Common myeloid progenitor, CD34-positive (primary cell): ENCODE measurements around the gene NPM3.

Experiments used
- CTCF ChIA-PET: fragments of 350-600 bp; sonication (Branson Sonifier 250); formaldehyde crosslinking; loops from one replicate; lab custom pipeline; 2021; ENCODE audit warnings: antibody characterized with exemption; lab: Charles Lee
- POLR2A ChIA-PET: fragments of 350-600 bp; sonication (Branson Sonifier 250); formaldehyde crosslinking; loops from one replicate; lab custom pipeline; 2021; ENCODE audit warnings: antibody characterized with exemption; lab: Charles Lee
- DNase-seq, 3 donors: peaks; one replicate each; pipeline versions ENCODE4 v3.0.0 to v3.0.0-alpha.2; 2013
- H3K27ac ChIP-seq, 2 experiments: 1 replicate in 1 of 2; 2 replicates in 1 of 2; pipeline ENCODE4 v1.7.0; 2013; ENCODE audit warnings: inconsistent platforms in 2 of 2, low read length in 2 of 2, mild to moderate bottlenecking in 2 of 2, low read depth in 1 of 2, moderate library complexity in 1 of 2; ENCODE audit not compliant: severe bottlenecking in 2 of 2, insufficient read depth in 1 of 2, poor library complexity in 1 of 2
- H3K27me3 ChIP-seq, 5 experiments: replicated peaks in 2 of 5; 1 replicate in 3 of 5; 2 replicates in 2 of 5; pipeline versions ENCODE4 v1.6.1 to v1.7.0; 2013; ENCODE audit warnings: low read length in 4 of 5, mild to moderate bottlenecking in 2 of 5, moderate library complexity in 2 of 5, inconsistent platforms in 1 of 5; ENCODE audit not compliant: insufficient read depth in 5 of 5, control insufficient read depth in 4 of 5
- H3K36me3 ChIP-seq, 4 experiments: 1 replicate in 2 of 4; 2 replicates in 2 of 4; pipeline versions ENCODE4 v1.6.1 to v1.7.0; 2013; ENCODE audit warnings: low read length in 3 of 4, control low read depth in 1 of 4, mild to moderate bottlenecking in 1 of 4; ENCODE audit not compliant: control insufficient read depth in 4 of 4, insufficient read depth in 4 of 4
- H3K4me1 ChIP-seq, 4 experiments: 1 replicate in 3 of 4; 2 replicates in 1 of 4; pipeline versions ENCODE4 v1.6.1 to v1.7.1; 2013; ENCODE audit warnings: low read length in 3 of 4, mild to moderate bottlenecking in 3 of 4, control low read depth in 1 of 4, inconsistent platforms in 1 of 4, moderate library complexity in 1 of 4; ENCODE audit not compliant: control insufficient read depth in 4 of 4, insufficient read depth in 4 of 4; ENCODE audit errors: control extremely low read depth in 1 of 4
- H3K4me3 ChIP-seq, 7 experiments: 1 replicate in 4 of 7; 2 replicates in 3 of 7; pipeline versions ENCODE4 v1.5.1 to v1.7.0; 2013; ENCODE audit warnings: mild to moderate bottlenecking in 7 of 7, low read length in 6 of 7, moderate library complexity in 6 of 7, inconsistent platforms in 2 of 7, low read depth in 2 of 7, control low read depth in 1 of 7; ENCODE audit not compliant: insufficient read depth in 4 of 7, control insufficient read depth in 1 of 7; ENCODE audit errors: extremely low read depth in 1 of 7
- H3K9me3 ChIP-seq, 5 experiments: 1 replicate in 4 of 5; 2 replicates in 1 of 5; pipeline versions ENCODE4 v1.6.1 to v1.7.1; 2013; ENCODE audit warnings: low read length in 4 of 5, mild to moderate bottlenecking in 2 of 5, inconsistent platforms in 1 of 5, low read depth in 1 of 5, moderate library complexity in 1 of 5; ENCODE audit not compliant: control insufficient read depth in 4 of 5, insufficient read depth in 2 of 5; ENCODE audit errors: control extremely low read depth in 1 of 5
- WGBS: methylation state at CpG from one replicate; pipeline ENCODE4 v1.1.5; 2013; ENCODE audit not compliant: insufficient coverage; 5-methylcytosine and 5-hydroxymethylcytosine counted together

The NPM3 gene

GRCh38 chr10:101784558-101784957 lies 1.3 kb upstream of the NPM3 start:
- H3K27me3 ChIP-seq: peaks cover 0 to 3% (median 2%) of the 10 kb centered on the region in 5 experiments
- no peak for DNase-seq
- H3K9me3 ChIP-seq: no peaks in the 10 kb centered on the region
- no peak overlapping the region for H3K4me3 ChIP-seq
- CTCF ChIA-PET: interaction anchor here (1.0 to 5.9 kb wide), 7 partner anchors 11 to 570 kb away, joined by 3 to 88 read pairs (median 4); no protein-coding TSS in a partner anchor
- H3K27ac ChIP-seq: no peak overlapping the region
- POLR2A ChIA-PET: no interaction called here
- peaks cover 3 to 53% (median 34%) of the 10 kb centered on the region in 4 experiments for H3K36me3 ChIP-seq
- H3K4me1 ChIP-seq: peaks cover 0 to 34% (median 31%) of the 10 kb centered on the region in 4 experiments
- WGBS: 100% methylated on average over 2 of the region's 2 CpGs

- CTCF ChIA-PET: interaction anchor here (1.0 to 5.9 kb wide), 7 partner anchors 10 to 569 kb away, joined by 3 to 88 read pairs (median 5); no protein-coding TSS in a partner anchor
- peaks cover 0 to 42% (median 39%) of the 10 kb centered on the region in 4 experiments for H3K4me1 ChIP-seq
- peak overlapping the region in 6 of 7 experiments; percentile 76 to 93 (median 87) for H3K4me3 ChIP-seq
- POLR2A ChIA-PET: interaction anchor here (0.9 kb wide), 1 partner anchor 14 kb away, joined by 3 read pairs; no protein-coding TSS in a partner anchor
- peak overlapping the region; percentile 46 to 76 for H3K27ac ChIP-seq
- DNase-seq: no peak
- WGBS: 69% methylated on average over 9 of the region's 10 CpGs
- H3K27me3 ChIP-seq: peaks cover 0 to 11% (median 6%) of the 10 kb centered on the region in 5 experiments
- H3K9me3 ChIP-seq: no peaks in the 10 kb centered on the region
- peaks cover 3 to 45% (median 29%) of the 10 kb centered on the region in 4 experiments for H3K36me3 ChIP-seq
These were observed 481 bp upstream of the NPM3 start for GRCh38 chr10:101783736-101784118.

GRCh38 chr10:101781984-101782810 lies 1.0 kb downstream of the NPM3 start:
- Histone ChIP-seq H3K27ac (peak overlapping the region in 1 of 2 experiments; percentile 76), H3K4me3 (peak overlapping the region; percentile 66 to 93 (median 86))
- CTCF ChIA-PET: interaction anchor here (1.2 to 5.9 kb wide), 11 partner anchors 9 to 568 kb away, joined by 3 to 88 read pairs (median 9); partner anchors contain the start of gene OGA

GRCh38 chr10:101781655-101781983 lies 1.6 kb downstream of the NPM3 start:
- POLR2A ChIA-PET: no interaction called here
- Histone ChIP-seq H3K4me3 (peak overlapping the region in 1 of 7 experiments; percentile 93), H3K4me1 (peaks cover 0 to 42% (median 41%) of the 10 kb centered on the region in 4 experiments), H3K27ac (no peak overlapping the region), H3K9me3 (no peaks in the 10 kb centered on the region), H3K36me3 (peaks cover 0 to 32% (median 18%) of the 10 kb centered on the region in 4 experiments), H3K27me3 (peaks cover 0 to 32% (median 21%) of the 10 kb centered on the region in 5 experiments)
- WGBS: 93% methylated on average over 7 of the region's 7 CpGs
- DNase-seq: no peak
- CTCF ChIA-PET: interaction anchor here (0.6 to 5.9 kb wide), 26 partner anchors 10 to 567 kb away, joined by 3 to 88 read pairs (median 4); partner anchors contain the start of gene OGA

More at GRCh38 chr10:101781984-101782810, 1.0 kb downstream of the NPM3 start:
- no peak for DNase-seq
- Histone ChIP-seq H3K4me1 (peaks cover 0 to 42% (median 41%) of the 10 kb centered on the region in 4 experiments), H3K9me3 (no peaks in the 10 kb centered on the region), H3K27me3 (peaks cover 0 to 27% (median 19%) of the 10 kb centered on the region in 5 experiments), H3K36me3 (peaks cover 1 to 37% (median 22%) of the 10 kb centered on the region in 4 experiments)
- POLR2A ChIA-PET: no interaction called here
- 74% methylated on average over 9 of the region's 17 CpGs for WGBS

- peaks cover 0 to 44% (median 43%) of the 10 kb centered on the region in 4 experiments for H3K4me1 ChIP-seq
- peaks cover 0 to 27% (median 16%) of the 10 kb centered on the region in 4 experiments for H3K36me3 ChIP-seq
- DNase-seq: peak; percentile 66 to 78 (median 72)
- no peak overlapping the region for H3K27ac ChIP-seq
- ChIA-PET POLR2A (no interaction called here), CTCF (interaction anchor here (0.6 to 5.9 kb wide), 29 partner anchors 9 to 567 kb away, joined by 3 to 88 read pairs (median 4); partner anchors contain the start of gene OGA)
- WGBS: 64% methylated on average over 11 of the region's 14 CpGs
- H3K27me3 ChIP-seq: peaks cover 0 to 36% (median 21%) of the 10 kb centered on the region in 5 experiments
- no peak overlapping the region for H3K4me3 ChIP-seq
- no peaks in the 10 kb centered on the region for H3K9me3 ChIP-seq
These were observed 2.2 kb downstream of the NPM3 start for GRCh38 chr10:101780818-101781654.

- H3K4me1 ChIP-seq: peaks cover 0 to 48% (median 45%) of the 10 kb centered on the region in 4 experiments
- no peak overlapping the region for H3K27ac ChIP-seq
These were observed 2.9 kb downstream of the NPM3 start for GRCh38 chr10:101780187-101780817.

More at GRCh38 chr10:101780187-101780817, 2.9 kb downstream of the NPM3 start:
- WGBS: 38% methylated on average over 17 of the region's 17 CpGs
- H3K27me3 ChIP-seq: peaks cover 0 to 42% (median 22%) of the 10 kb centered on the region in 5 experiments
- no peaks in the 10 kb centered on the region for H3K9me3 ChIP-seq
- H3K4me3 ChIP-seq: peak overlapping the region in 4 of 7 experiments; percentile 38 to 72 (median 52)
- ChIA-PET POLR2A (no interaction called here), CTCF (interaction anchor here (1.0 to 5.9 kb wide), 12 partner anchors 17 to 566 kb away, joined by 3 to 88 read pairs (median 7); partner anchors contain the start of gene OGA)
- DNase-seq: no peak
- H3K36me3 ChIP-seq: peaks cover 0 to 19% (median 10%) of the 10 kb centered on the region in 4 experiments
